Neural cell (in vitro differentiated cells): ENCODE results near the gene SAYSD1. TPM values are rescaled to one million over a fixed set of nuclear protein-coding genes. Genes with fewer than 3 reads are reported as not detected.
"Not testable (repeated sequence)": the region's sequence is repeated elsewhere in the genome, so short reads cannot be mapped to it uniquely, and the experiment has no call there.

Source experiments
- H2AFZ ChIP-seq: fragments of 200-600, 300-800 bp; sonication (generic), shearing (Covaris generic); 2 replicates; pipeline ENCODE4 v1.6.0; 2014; ENCODE audit warnings: low read depth, mild to moderate bottlenecking, antibody characterized with exemption, low read length, moderate library complexity
- H3F3A ChIP-seq: fragments of 200-600 bp; shearing (Covaris generic); 2 replicates; pipeline ENCODE4 v1.6.1; 2016; ENCODE audit warnings: mild to moderate bottlenecking, moderate library complexity, mixed read lengths, antibody characterized with exemption, low read length; ENCODE audit not compliant: insufficient read depth, poor library complexity, severe bottlenecking
- H3K27ac ChIP-seq: fragments of 200-600, 300-800 bp; sonication (generic), shearing (Covaris generic); 2 replicates; pipeline ENCODE4 v1.5.1; 2014; ENCODE audit warnings: mild to moderate bottlenecking, low read length, moderate library complexity
- H3K27me3 ChIP-seq: fragments of 300-800, 200-600 bp; sonication (generic), shearing (Covaris generic); 2 replicates; pipeline ENCODE4 v1.6.0; 2014; ENCODE audit warnings: mild to moderate bottlenecking, low read depth, low read length, moderate library complexity; ENCODE audit not compliant: insufficient read depth
- H3K36me3 ChIP-seq: fragments of 300-800, 200-600 bp; sonication (generic), shearing (Covaris generic); 2 replicates; pipeline ENCODE4 v1.5.1; 2014; ENCODE audit warnings: mild to moderate bottlenecking, antibody characterized with exemption, low read length, moderate library complexity; ENCODE audit not compliant: insufficient read depth
- H3K4me2 ChIP-seq: fragments of 300-800, 200-600 bp; sonication (generic), shearing (Covaris generic); 2 replicates; pipeline ENCODE4 v1.6.0; 2014; ENCODE audit warnings: mild to moderate bottlenecking, low read length
- H3K4me3 ChIP-seq: fragments of 300-800, 200-600 bp; sonication (generic), shearing (Covaris generic); 2 replicates; pipeline ENCODE4 v1.5.1; 2014; ENCODE audit warnings: mild to moderate bottlenecking, low read length, moderate library complexity
- H3K79me2 ChIP-seq: fragments of 200-600 bp; shearing (Covaris generic); replicated peaks from 2 replicates; pipeline ENCODE4 v1.6.0; 2014; ENCODE audit warnings: mild to moderate bottlenecking, low read length, moderate library complexity; ENCODE audit not compliant: insufficient read depth
- H3K9ac ChIP-seq: fragments of 300-800, 200-600 bp; sonication (generic), shearing (Covaris generic); 2 replicates; pipeline ENCODE4 v1.6.1; 2016; ENCODE audit warnings: mild to moderate bottlenecking, low read length, mixed read lengths
- H3K9me2 ChIP-seq: fragments of 200-600 bp; shearing (Covaris generic); 2 replicates; pipeline ENCODE4 v1.6.1; 2016; ENCODE audit warnings: mild to moderate bottlenecking, low read length, mixed read lengths; ENCODE audit not compliant: insufficient read depth
- H3K9me3 ChIP-seq: fragments of 200-600, 300-800 bp; sonication (generic), shearing (Covaris generic); 2 replicates; pipeline ENCODE4 v1.6.1; 2016; ENCODE audit warnings: mild to moderate bottlenecking, mixed run types, low read length, moderate library complexity, mixed read lengths
- H4K20me1 ChIP-seq: fragments of 200-600 bp; shearing (Covaris generic); 2 replicates; pipeline ENCODE4 v1.6.1; 2016; ENCODE audit warnings: mild to moderate bottlenecking, mixed run types; ENCODE audit not compliant: insufficient read depth
- EP300 ChIP-seq: fragments of 450-650 bp; conservative IDR thresholded peaks from 2 replicates; pipeline ENCODE4 v1.6.1; 2014; ENCODE audit warnings: antibody characterized with exemption, mild to moderate bottlenecking, moderate library complexity; ENCODE audit not compliant: poor library complexity, severe bottlenecking
- EZH2 ChIP-seq: fragments of 200-600, 300-800 bp; shearing (Covaris generic), sonication (generic); IDR thresholded peaks from 2 replicates; pipeline ENCODE4 v1.6.1; 2014; ENCODE audit warnings: antibody characterized with exemption, low read length, borderline replicate concordance, mild to moderate bottlenecking; ENCODE audit not compliant: insufficient read depth, poor library complexity, severe bottlenecking
- MXI1 ChIP-seq: fragments of 450-650 bp; conservative IDR thresholded peaks from 2 replicates; pipeline ENCODE4 v1.6.1; 2014; ENCODE audit warnings: antibody characterized with exemption, mild to moderate bottlenecking; ENCODE audit not compliant: poor library complexity, severe bottlenecking
- POLR2AphosphoS5 ChIP-seq: IDR thresholded peaks from 2 replicates; pipeline ENCODE4 v1.6.1; 2012
- RAD21 ChIP-seq: fragments of 450-650 bp; conservative IDR thresholded peaks from 2 replicates; pipeline ENCODE4 v1.6.1; 2014; ENCODE audit warnings: antibody characterized with exemption, mild to moderate bottlenecking, moderate library complexity
- SMC3 ChIP-seq: fragments of 450-650 bp; conservative IDR thresholded peaks from 2 replicates; pipeline ENCODE4 v1.6.1; 2014; ENCODE audit warnings: antibody characterized with exemption, mild to moderate bottlenecking, moderate library complexity; ENCODE audit not compliant: poor library complexity
- TAF1 ChIP-seq: IDR thresholded peaks from 2 replicates; pipeline ENCODE4 v1.6.1; 2012; ENCODE audit warnings: low read depth
- polyA plus RNA-seq: library from polyadenylated mRNA; depleted of rRNA; stranded (reverse); fragments of >200 nt; gene quantifications from 2 replicates; pipeline ENCODE4 v1.2.3, GENCODE V29; 2014
- TF ChIP-seq, protein P1 (sequence below): fragments of 450-650 bp; IDR thresholded peaks from 2 replicates; pipeline ENCODE4 v1.5.1; 2014; ENCODE audit warnings: antibody characterized with exemption, mild to moderate bottlenecking, moderate library complexity; ENCODE audit not compliant: poor library complexity, severe bottlenecking
- TF ChIP-seq, protein P2 (sequence below): IDR thresholded peaks from 2 replicates; pipeline ENCODE4 v1.6.1; 2012; ENCODE audit warnings: borderline replicate concordance

The SAYSD1 gene
- polyA plus RNA-seq, 1 donor from 2014 or later: 40.5 TPM

GRCh38 chr6:39137245-39137644 is 22.3 kb upstream of the SAYSD1 start:
- Histone ChIP-seq H3K4me3 (no peak overlapping the region), H4K20me1 (no peaks in the 10 kb centered on the region), H3K27ac (no peak overlapping the region), H3F3A (no peaks in the 10 kb centered on the region), H2AFZ (no peak overlapping the region), H3K9me3 (no peaks in the 10 kb centered on the region), H3K27me3 (no peaks in the 10 kb centered on the region), H3K9me2 (no peaks in the 10 kb centered on the region), H3K36me3 (no peaks in the 10 kb centered on the region), H3K79me2 (no peaks in the 10 kb centered on the region), H3K9ac (no peak overlapping the region), H3K4me2 (no peak overlapping the region)
- TF ChIP-seq SMC3: no peak
- no peak for TF ChIP-seq RAD21
- TF ChIP-seq, protein P1, sequence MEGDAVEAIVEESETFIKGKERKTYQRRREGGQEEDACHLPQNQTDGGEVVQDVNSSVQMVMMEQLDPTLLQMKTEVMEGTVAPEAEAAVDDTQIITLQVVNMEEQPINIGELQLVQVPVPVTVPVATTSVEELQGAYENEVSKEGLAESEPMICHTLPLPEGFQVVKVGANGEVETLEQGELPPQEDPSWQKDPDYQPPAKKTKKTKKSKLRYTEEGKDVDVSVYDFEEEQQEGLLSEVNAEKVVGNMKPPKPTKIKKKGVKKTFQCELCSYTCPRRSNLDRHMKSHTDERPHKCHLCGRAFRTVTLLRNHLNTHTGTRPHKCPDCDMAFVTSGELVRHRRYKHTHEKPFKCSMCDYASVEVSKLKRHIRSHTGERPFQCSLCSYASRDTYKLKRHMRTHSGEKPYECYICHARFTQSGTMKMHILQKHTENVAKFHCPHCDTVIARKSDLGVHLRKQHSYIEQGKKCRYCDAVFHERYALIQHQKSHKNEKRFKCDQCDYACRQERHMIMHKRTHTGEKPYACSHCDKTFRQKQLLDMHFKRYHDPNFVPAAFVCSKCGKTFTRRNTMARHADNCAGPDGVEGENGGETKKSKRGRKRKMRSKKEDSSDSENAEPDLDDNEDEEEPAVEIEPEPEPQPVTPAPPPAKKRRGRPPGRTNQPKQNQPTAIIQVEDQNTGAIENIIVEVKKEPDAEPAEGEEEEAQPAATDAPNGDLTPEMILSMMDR: no peak
- TF ChIP-seq, protein P2, sequence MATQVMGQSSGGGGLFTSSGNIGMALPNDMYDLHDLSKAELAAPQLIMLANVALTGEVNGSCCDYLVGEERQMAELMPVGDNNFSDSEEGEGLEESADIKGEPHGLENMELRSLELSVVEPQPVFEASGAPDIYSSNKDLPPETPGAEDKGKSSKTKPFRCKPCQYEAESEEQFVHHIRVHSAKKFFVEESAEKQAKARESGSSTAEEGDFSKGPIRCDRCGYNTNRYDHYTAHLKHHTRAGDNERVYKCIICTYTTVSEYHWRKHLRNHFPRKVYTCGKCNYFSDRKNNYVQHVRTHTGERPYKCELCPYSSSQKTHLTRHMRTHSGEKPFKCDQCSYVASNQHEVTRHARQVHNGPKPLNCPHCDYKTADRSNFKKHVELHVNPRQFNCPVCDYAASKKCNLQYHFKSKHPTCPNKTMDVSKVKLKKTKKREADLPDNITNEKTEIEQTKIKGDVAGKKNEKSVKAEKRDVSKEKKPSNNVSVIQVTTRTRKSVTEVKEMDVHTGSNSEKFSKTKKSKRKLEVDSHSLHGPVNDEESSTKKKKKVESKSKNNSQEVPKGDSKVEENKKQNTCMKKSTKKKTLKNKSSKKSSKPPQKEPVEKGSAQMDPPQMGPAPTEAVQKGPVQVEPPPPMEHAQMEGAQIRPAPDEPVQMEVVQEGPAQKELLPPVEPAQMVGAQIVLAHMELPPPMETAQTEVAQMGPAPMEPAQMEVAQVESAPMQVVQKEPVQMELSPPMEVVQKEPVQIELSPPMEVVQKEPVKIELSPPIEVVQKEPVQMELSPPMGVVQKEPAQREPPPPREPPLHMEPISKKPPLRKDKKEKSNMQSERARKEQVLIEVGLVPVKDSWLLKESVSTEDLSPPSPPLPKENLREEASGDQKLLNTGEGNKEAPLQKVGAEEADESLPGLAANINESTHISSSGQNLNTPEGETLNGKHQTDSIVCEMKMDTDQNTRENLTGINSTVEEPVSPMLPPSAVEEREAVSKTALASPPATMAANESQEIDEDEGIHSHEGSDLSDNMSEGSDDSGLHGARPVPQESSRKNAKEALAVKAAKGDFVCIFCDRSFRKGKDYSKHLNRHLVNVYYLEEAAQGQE: no peak
- TF ChIP-seq TAF1: no peak
- TF ChIP-seq POLR2AphosphoS5: no peak
- no peak for TF ChIP-seq EP300
- TF ChIP-seq MXI1: no peak
- TF ChIP-seq EZH2: no peak

GRCh38 chr6:39136207-39136606 is 21.2 kb upstream of the SAYSD1 start:
- not testable (repeated sequence) for H3K36me3 ChIP-seq, H3K9me3 ChIP-seq, H3K27ac ChIP-seq, H3F3A ChIP-seq, H3K4me2 ChIP-seq, H3K4me3 ChIP-seq, H3K9ac ChIP-seq, H2AFZ ChIP-seq, H3K79me2 ChIP-seq, H4K20me1 ChIP-seq, H3K27me3 ChIP-seq, H3K9me2 ChIP-seq

GRCh38 chr6:39134761-39135160 is 19.8 kb upstream of the SAYSD1 start:
- not testable (repeated sequence) for H3K9me2 ChIP-seq, H2AFZ ChIP-seq, H3K9me3 ChIP-seq, H3F3A ChIP-seq, H3K4me2 ChIP-seq, H3K27ac ChIP-seq, H3K27me3 ChIP-seq, H3K79me2 ChIP-seq, H4K20me1 ChIP-seq, H3K9ac ChIP-seq, H3K36me3 ChIP-seq, H3K4me3 ChIP-seq
